Ovary (tissue), 9 donors: Measurements from ENCODE around the gene MFSD6L. TPM values are rescaled to one million over a fixed set of nuclear protein-coding genes. Genes with fewer than 3 reads are reported as not detected.

ENCODE experiments used
- DNase-seq, 5 donors: peaks; one replicate each; pipeline ENCODE4 v3.0.0-alpha.2; 2019 to 2020
- H3K27ac ChIP-seq, 2 donors: fragments of 200-600 bp; one replicate each; pipeline versions ENCODE4 v1.5.1 to v1.8.0; 2019 to 2022
- H3K27me3 ChIP-seq: fragments of 200-600 bp; one replicate; pipeline ENCODE4 v1.8.0; 2022
- H3K36me3 ChIP-seq: fragments of 200-600 bp; sonication (generic); one replicate; pipeline ENCODE4 v1.5.1; 2019
- H3K4me1 ChIP-seq: one replicate; pipeline ENCODE4 v1.8.1; 2013; ENCODE audit warnings: mild to moderate bottlenecking, moderate library complexity; ENCODE audit not compliant: insufficient read depth
- H3K4me3 ChIP-seq: fragments of 200-600 bp; sonication (generic); one replicate; pipeline ENCODE4 v1.5.1; 2017
- H3K9me3 ChIP-seq, 2 donors: fragments of 200-600 bp in 1 of 2; sonication (generic) in 1 of 2; one replicate each; pipeline versions ENCODE4 v1.5.1 to v1.8.1; 2013 to 2019; ENCODE audit warnings: mild to moderate bottlenecking in 1 of 2, moderate library complexity in 1 of 2
- CTCF ChIP-seq, 3 donors: fragments of 450-650 bp in 2 of 3; fragments of 200-600 bp in 1 of 3; IDR thresholded peaks; one replicate each; pipeline versions ENCODE4 v1.5.1 to v1.8.0; 2016 to 2022; ENCODE audit warnings: antibody characterized with exemption in 3 of 3, mild to moderate bottlenecking in 1 of 3
- EP300 ChIP-seq: sonication (generic); formaldehyde crosslinking; IDR thresholded peaks from one replicate; pipeline ENCODE4 v1.6.1; 2017; ENCODE audit warnings: antibody characterized with exemption
- POLR2A ChIP-seq: fragments of 450-650 bp; IDR thresholded peaks from one replicate; pipeline ENCODE4 v1.6.1; 2017; ENCODE audit warnings: antibody characterized with exemption, mild to moderate bottlenecking, moderate library complexity
- WGBS, 3 donors: extraction: QIAGEN DNeasy Blood & Tissue Kit in 1 of 3; methylation state at CpG; one replicate each; pipeline versions ENCODE4 v1.1.5 to v1.1.7; 2013 to 2017; 5-methylcytosine and 5-hydroxymethylcytosine counted together
- intact Hi-C, 4 donors: fragments of 100-400 bp; cut with DNase I; formaldehyde crosslinking; loops; one replicate each; pipeline versions ENCODE4 v1.11.0 to v1.15.1; 2022 to 2023
- polyA plus RNA-seq, 2 donors: library from polyadenylated mRNA; stranded (reverse); fragments of 200-250 nt in 1 of 2; fragments of 350-450 nt in 1 of 2; fragmentation: Illumina TruSeq in 1 of 2; extraction: RNeasy Lipid Tissue Mini Kit (QIAGEN cat#74804) in 1 of 2; gene quantifications; one replicate each; pipeline ENCODE4 v1.2.3, GENCODE V29; 2013 to 2014
- total RNA-seq, 7 donors: library from RNA; depleted of rRNA in 2 of 7; stranded (reverse); fragments of >200 nt in 2 of 7; fragmentation: NEBNext Ultra II Directional in 3 of 7; extraction: Animal tissue kit (Norgen Biotek cat#: 25700) in 3 of 7; gene quantifications; one replicate each; pipeline versions ENCODE4 v1.1.0 to v1.2.4, GENCODE V29; 2016 to 2023
- donor health status: DM: no; HTN: no; CAD: no; lungs with moderate emphysema.
- donor health status: DM: no; HTN: no; CAD: no.
- donor health status: Bipolar disorder and iron deficiency.
- donor health status: DM: yes; HTN: yes; CAD: no.
- donor health status: DM: no; HTN: no; CAD: no.
- donor health status: DM: yes; HTN: yes; CAD: no.

MFSD6L gene
- total and polyA plus RNA-seq, 9 donors, result 0.13 to 2.2 (median 0.48) TPM; not detected in 4

- 25 to 28% (median 28%) methylated on average over 17 to 19 of the region's 19 CpGs for WGBS, 3 donors
- no peak for TF ChIP-seq POLR2A
- no peak for TF ChIP-seq EP300
- peak; percentile 25 to 51 (median 41) for TF ChIP-seq CTCF (IDR thresholded peaks at IDR 0.05)
- peak; percentile 45 to 85 (median 71) for DNase-seq
- H3K4me3 ChIP-seq, result no peak overlapping the region
- no peaks in the 10 kb centered on the region for H3K36me3 ChIP-seq
- no peaks in the 10 kb centered on the region for H3K9me3 ChIP-seq
- intact Hi-C loops, result loop anchor here in 2 of 4 donors (10.0 kb wide), 1 partner anchor 371 kb away; no protein-coding TSS in a partner anchor
- H3K27ac ChIP-seq, result no peak overlapping the region
- no peaks in the 10 kb centered on the region for H3K4me1 ChIP-seq
- H3K27me3 ChIP-seq, result no peaks in the 10 kb centered on the region
These were observed 13.4 kb downstream of the MFSD6L start for GRCh38 chr17:8785547-8786413.

GRCh38 chr17:8782176-8782575, 17.0 kb downstream of the MFSD6L start:
- Histone ChIP-seq H3K9me3 (no peaks in the 10 kb centered on the region), H3K27ac (no peak overlapping the region), H3K4me1 (no peaks in the 10 kb centered on the region), H3K4me3 (no peak overlapping the region), H3K36me3 (no peaks in the 10 kb centered on the region), H3K27me3 (no peaks in the 10 kb centered on the region)
- TF ChIP-seq EP300, result no peak
- TF ChIP-seq POLR2A, result no peak
- no peak for TF ChIP-seq CTCF (IDR thresholded peaks at IDR 0.05)
- DNase-seq, result no peak
- intact Hi-C loops, result loop anchor here in 2 of 4 donors (10.0 kb wide), 1 partner anchor 367 kb away; no protein-coding TSS in a partner anchor
- 55 to 82% (median 68%) methylated on average over 1 of the region's 1 CpG for WGBS, 3 donors

- Histone ChIP-seq H3K9me3 (no peaks in the 10 kb centered on the region), H3K4me3 (no peak overlapping the region), H3K27me3 (no peaks in the 10 kb centered on the region), H3K27ac (no peak overlapping the region), H3K36me3 (no peaks in the 10 kb centered on the region), H3K4me1 (no peaks in the 10 kb centered on the region)
- DNase-seq, result no peak
- TF ChIP-seq EP300 (no peak), POLR2A (no peak), CTCF (IDR thresholded peaks at IDR 0.05) (no peak)
- intact Hi-C loops, result loop anchor here in 2 of 4 donors (10.0 kb wide), 1 partner anchor 367 kb away; no protein-coding TSS in a partner anchor
- WGBS, 3 donors, result 77 to 82% (median 77%) methylated on average over 4 of the region's 4 CpGs
These were observed 17.4 kb downstream of the MFSD6L start for GRCh38 chr17:8781776-8782175.

GRCh38 chr17:8776881-8777280, 22.3 kb downstream of the MFSD6L start:
- no peak for DNase-seq
- WGBS, 3 donors, result 72 to 81% (median 74%) methylated on average over 1 of the region's 1 CpG
- Histone ChIP-seq H3K9me3 (no peaks in the 10 kb centered on the region), H3K36me3 (no peaks in the 10 kb centered on the region), H3K4me1 (no peaks in the 10 kb centered on the region), H3K27me3 (no peaks in the 10 kb centered on the region), H3K4me3 (no peak overlapping the region), H3K27ac (no peak overlapping the region)
- intact Hi-C loops, result no loop called here
- TF ChIP-seq EP300 (no peak), POLR2A (no peak), CTCF (IDR thresholded peaks at IDR 0.05) (no peak)
